Endothelial cell of umbilical vein (primary cell): ENCODE results near the gene TNFRSF8. TPM values are rescaled to one million over a fixed set of nuclear protein-coding genes. Genes with fewer than 3 reads are reported as not detected.
A peak's percentile ranks its signal among the peaks of the same experiment; 100 is the strongest.

Experiments used
- BruUV-seq: library from RNA; stranded (reverse); fragments of 400-500 nt; replicated peaks from 2 replicates; lab custom pipeline; 2021; lab: Mats Ljungman, UMichigan
- CTCF ChIA-PET: fragments of 300-600, 350-600 bp; sonication (Branson Sonifier 250); formaldehyde crosslinking; loops from one replicate; lab custom pipeline; 2021; ENCODE audit warnings: antibody characterized with exemption, inconsistent platforms; lab: Charles Lee
- POLR2A ChIA-PET: fragments of 300-600, 350-600 bp; sonication (Branson Sonifier 250); formaldehyde crosslinking; loops from one replicate; lab custom pipeline; 2021; ENCODE audit warnings: antibody characterized with exemption, inconsistent platforms; lab: Charles Lee
- DNase-seq: peaks from one replicate; pipeline ENCODE4 v3.0.0-alpha.2; 2011; ENCODE audit warnings: low read depth, low spot score
- FAIRE-seq: peaks from 2 replicates; lab custom pipeline; 2011; peaks lifted over from hg19 to GRCh38; lab: Jason Lieb, UNC
- H2AFZ ChIP-seq: 2 replicates; pipeline ENCODE4 v1.6.0; 2012; ENCODE audit warnings: low read depth, low read length, control low read depth, inconsistent platforms
- H3K27ac ChIP-seq: 2 replicates; pipeline ENCODE4 v1.5.1; 2011; ENCODE audit warnings: low read depth, mild to moderate bottlenecking, control low read depth, low read length, moderate library complexity; ENCODE audit not compliant: insufficient read depth
- H3K27me3 ChIP-seq, 2 experiments: 2 replicates each; pipeline versions ENCODE4 v1.6.0 to v1.6.1; 2011; ENCODE audit warnings: low read length in 2 of 2, mixed read lengths in 1 of 2; ENCODE audit not compliant: control insufficient read depth in 2 of 2, insufficient read depth in 2 of 2
- H3K36me3 ChIP-seq, 2 experiments: 2 replicates in 1 of 2; 3 replicates in 1 of 2; pipeline ENCODE4 v1.5.1; 2011; ENCODE audit warnings: low read length in 2 of 2, mild to moderate bottlenecking in 1 of 2, moderate library complexity in 1 of 2; ENCODE audit not compliant: control insufficient read depth in 2 of 2, insufficient read depth in 2 of 2; ENCODE audit errors: extremely low read depth in 1 of 2
- H3K4me1 ChIP-seq: 3 replicates; pipeline ENCODE4 v1.5.1; 2011; ENCODE audit warnings: mild to moderate bottlenecking, low read length; ENCODE audit not compliant: control insufficient read depth, insufficient read depth; ENCODE audit errors: extremely low read depth
- H3K4me2 ChIP-seq: 2 replicates; pipeline ENCODE4 v1.6.1; 2011; ENCODE audit warnings: low read length, control low read depth, mixed read lengths; ENCODE audit not compliant: insufficient read depth
- H3K4me3 ChIP-seq, 3 experiments: fragments of 200-600 bp in 1 of 3; sonication (generic), shearing (Covaris generic) in 1 of 3; replicated peaks in 1 of 3; 2 replicates each; pipeline ENCODE4 v1.5.1; 2011 to 2016; ENCODE audit warnings: control low read depth in 3 of 3, low read length in 3 of 3, mild to moderate bottlenecking in 2 of 3, inconsistent platforms in 1 of 3, low read depth in 1 of 3, moderate library complexity in 1 of 3; ENCODE audit not compliant: insufficient read depth in 1 of 3
- H3K79me2 ChIP-seq: 2 replicates; pipeline ENCODE4 v1.6.0; 2012; ENCODE audit warnings: low read length, inconsistent platforms; ENCODE audit not compliant: control insufficient read depth, insufficient read depth
- H3K9ac ChIP-seq: replicated peaks from 2 replicates; pipeline ENCODE3; 2011; ENCODE audit warnings: low read length, control low read depth; ENCODE audit not compliant: insufficient read depth; ENCODE audit errors: extremely low read depth
- H3K9me1 ChIP-seq: replicated peaks from 3 replicates; pipeline ENCODE4 v1.6.0; 2011; ENCODE audit warnings: mild to moderate bottlenecking, low read length; ENCODE audit not compliant: control insufficient read depth, insufficient read depth; ENCODE audit errors: extremely low read depth
- H3K9me3 ChIP-seq: replicated peaks from 2 replicates; pipeline ENCODE4 v1.5.1; 2012; ENCODE audit warnings: low read length, inconsistent platforms; ENCODE audit not compliant: control insufficient read depth, insufficient read depth
- H4K20me1 ChIP-seq: replicated peaks from 2 replicates; pipeline ENCODE3; 2011; ENCODE audit warnings: mild to moderate bottlenecking, low read length; ENCODE audit not compliant: control insufficient read depth, insufficient read depth; ENCODE audit errors: extremely low read depth
- EZH2 ChIP-seq: IDR thresholded peaks from 2 replicates; pipeline ENCODE4 v1.6.1; 2012; ENCODE audit warnings: borderline replicate concordance, low read depth, mild to moderate bottlenecking, moderate library complexity, low read length, inconsistent platforms; ENCODE audit not compliant: severe bottlenecking
- FOS ChIP-seq: IDR thresholded peaks from 2 replicates; pipeline ENCODE4 v1.6.1; 2011; ENCODE audit warnings: mild to moderate bottlenecking, low read length, moderate library complexity, borderline replicate concordance; ENCODE audit not compliant: insufficient read depth
- GATA2 ChIP-seq: IDR thresholded peaks from 2 replicates; pipeline ENCODE4 v1.7.0; 2011; ENCODE audit warnings: low read depth, mild to moderate bottlenecking, moderate library complexity, mixed read lengths, low read length; ENCODE audit not compliant: insufficient read length, insufficient read depth
- MYC ChIP-seq: IDR thresholded peaks from one replicate; pipeline ENCODE4 v1.6.1; 2011; ENCODE audit warnings: mild to moderate bottlenecking, low read depth, low read length
- POLR2A ChIP-seq: IDR thresholded peaks from 2 replicates; pipeline ENCODE4 v1.6.1; 2012; ENCODE audit warnings: low read depth, mild to moderate bottlenecking, control low read depth, low read length
- POLR2AphosphoS5 ChIP-seq: IDR thresholded peaks from 2 replicates; pipeline ENCODE4 v1.6.1; 2012; ENCODE audit warnings: low read depth, mild to moderate bottlenecking, control low read depth, low read length, moderate library complexity; ENCODE audit not compliant: insufficient read depth
- dilution Hi-C: fragments of 300-500 bp; cut with MboI; formaldehyde crosslinking; loops from one replicate; pipeline ENCODE4 v1.15.0; 2019; ENCODE audit warnings: low sequenced_read_pairs; ENCODE audit not compliant: extremely low pct_ligation_motif_present
- intact Hi-C: fragments of 100-400 bp; cut with micrococcal nuclease; formaldehyde crosslinking; loops from one replicate; pipeline ENCODE4 v1.10.0; 2022
- polyA plus RNA-seq, 4 experiments: library from polyadenylated mRNA; depleted of rRNA in 3 of 4; stranded (reverse) in 3 of 4; unstranded in 1 of 4; fragments of >200 nt; gene quantifications; 2 replicates each; pipeline versions ENCODE4 v1.2.1 to v1.2.3, GENCODE V29; 2011 to 2012; ENCODE audit warnings: missing spikeins in 1 of 4
- total RNA-seq: library from RNA; stranded (reverse); gene quantifications from 2 replicates; pipeline ENCODE4 v1.2.3, GENCODE V29; 2021
- TF ChIP-seq, protein P1 (sequence below), 2 donors: IDR thresholded peaks; 1 replicate in 1 of 2; 2 replicates in 1 of 2; pipeline ENCODE4 v1.5.1; 2011; ENCODE audit warnings: low read length in 2 of 2, mild to moderate bottlenecking in 2 of 2, moderate library complexity in 2 of 2, control low read depth in 1 of 2, inconsistent platforms in 1 of 2, low read depth in 1 of 2; ENCODE audit not compliant: insufficient read depth in 1 of 2; ENCODE audit errors: extremely low read depth in 1 of 2
- TF ChIP-seq, protein P2 (sequence below): IDR thresholded peaks from 2 replicates; pipeline ENCODE4 v1.6.1; 2011; ENCODE audit not compliant: insufficient read depth, insufficient read length

TNFRSF8 gene
- total and polyA plus RNA-seq, 2 donors (not counting 3 experiments of a cell fraction or from before 2014, with no cell fraction given): 0.47 TPM; not detected in 1

DNA sequence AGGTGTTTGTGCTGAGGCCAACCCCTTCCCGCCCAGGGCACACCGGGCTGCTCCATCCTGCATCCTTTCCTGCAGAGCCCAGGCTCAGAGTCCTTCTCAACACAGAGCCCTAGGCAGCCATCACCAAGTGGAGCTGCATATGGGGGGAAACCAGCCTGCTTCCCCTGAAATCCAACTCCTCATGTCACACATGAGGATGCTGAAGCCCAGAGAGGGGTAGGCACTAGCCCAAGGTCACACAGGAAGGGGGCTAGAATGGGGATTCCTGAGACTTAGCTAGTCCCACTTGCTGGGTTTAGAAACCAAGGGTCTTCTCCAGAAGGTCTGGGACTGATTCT lies 98.2 kb downstream of the TNFRSF8 start:
- peak overlapping the region; percentile 13 for H3K4me2 ChIP-seq
- no peak for FAIRE-seq

More for the DNA sequence above, 98.2 kb downstream of the TNFRSF8 start:
- DNase-seq: no peak
- Histone ChIP-seq H3K79me2 (no peaks in the 10 kb centered on the region), H3K9me1 (no peaks in the 10 kb centered on the region), H3K4me3 (no peak overlapping the region), H4K20me1 (no peaks in the 10 kb centered on the region), H3K4me1 (peaks cover 20% of the 10 kb centered on the region), H2AFZ (peak overlapping the region; percentile 35), H3K36me3 (no peaks in the 10 kb centered on the region), H3K9me3 (no peaks in the 10 kb centered on the region), H3K27me3 (no peaks in the 10 kb centered on the region), H3K9ac (peak overlapping the region; percentile 15), H3K27ac (peak overlapping the region; percentile 59)
- intact Hi-C loops (loop anchor here (1.0 to 2.0 kb wide), 3 partner anchors 8 to 18 kb away; no protein-coding TSS in a partner anchor), dilution Hi-C loops (no loop called here)
- TF ChIP-seq, protein P1, sequence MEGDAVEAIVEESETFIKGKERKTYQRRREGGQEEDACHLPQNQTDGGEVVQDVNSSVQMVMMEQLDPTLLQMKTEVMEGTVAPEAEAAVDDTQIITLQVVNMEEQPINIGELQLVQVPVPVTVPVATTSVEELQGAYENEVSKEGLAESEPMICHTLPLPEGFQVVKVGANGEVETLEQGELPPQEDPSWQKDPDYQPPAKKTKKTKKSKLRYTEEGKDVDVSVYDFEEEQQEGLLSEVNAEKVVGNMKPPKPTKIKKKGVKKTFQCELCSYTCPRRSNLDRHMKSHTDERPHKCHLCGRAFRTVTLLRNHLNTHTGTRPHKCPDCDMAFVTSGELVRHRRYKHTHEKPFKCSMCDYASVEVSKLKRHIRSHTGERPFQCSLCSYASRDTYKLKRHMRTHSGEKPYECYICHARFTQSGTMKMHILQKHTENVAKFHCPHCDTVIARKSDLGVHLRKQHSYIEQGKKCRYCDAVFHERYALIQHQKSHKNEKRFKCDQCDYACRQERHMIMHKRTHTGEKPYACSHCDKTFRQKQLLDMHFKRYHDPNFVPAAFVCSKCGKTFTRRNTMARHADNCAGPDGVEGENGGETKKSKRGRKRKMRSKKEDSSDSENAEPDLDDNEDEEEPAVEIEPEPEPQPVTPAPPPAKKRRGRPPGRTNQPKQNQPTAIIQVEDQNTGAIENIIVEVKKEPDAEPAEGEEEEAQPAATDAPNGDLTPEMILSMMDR (IDR thresholded peaks at IDR 0.05; ENCODE audit: extremely low read depth in 1 of 2, insufficient read depth in 1 of 2, low read depth in 1 of 2, low read length in 2 of 2): no peak
- TF ChIP-seq POLR2AphosphoS5 (no peak), POLR2A (no peak), FOS (no peak), MYC (no peak), EZH2 (no peak), GATA2 (no peak)
- TF ChIP-seq, protein P2, sequence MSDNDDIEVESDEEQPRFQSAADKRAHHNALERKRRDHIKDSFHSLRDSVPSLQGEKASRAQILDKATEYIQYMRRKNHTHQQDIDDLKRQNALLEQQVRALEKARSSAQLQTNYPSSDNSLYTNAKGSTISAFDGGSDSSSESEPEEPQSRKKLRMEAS: no peak
- ChIA-PET POLR2A (interaction anchor here (0.7 to 1.0 kb wide), 2 partner anchors 26 to 253 kb away, joined by 3 to 5 read pairs; no protein-coding TSS in a partner anchor), CTCF (interaction anchor here (1.3 to 3.3 kb wide), 7 partner anchors 8 to 36 kb away, joined by 3 to 16 read pairs (median 6); no protein-coding TSS in a partner anchor)
- no TSS peak for BruUV-seq
